ENCODE results near the gene COL24A1.

GRCh38 chr1:85718678-85719340 lies 437.8 kb downstream of the COL24A1 start:
- TF ChIP-seq CTCF (IDR thresholded peaks at IDR 0.05) (no peak), POLR2A (IDR thresholded peaks at IDR 0.05) (no peak)
